Measurements from ENCODE around the gene RHEBL1. TPM values are rescaled to one million over a fixed set of nuclear protein-coding genes. Genes with fewer than 3 reads are reported as not detected.

Gene RHEBL1
- polyA plus RNA-seq, 3 donors, result 0.17 to 0.96 (median 0.50) TPM

DNA sequence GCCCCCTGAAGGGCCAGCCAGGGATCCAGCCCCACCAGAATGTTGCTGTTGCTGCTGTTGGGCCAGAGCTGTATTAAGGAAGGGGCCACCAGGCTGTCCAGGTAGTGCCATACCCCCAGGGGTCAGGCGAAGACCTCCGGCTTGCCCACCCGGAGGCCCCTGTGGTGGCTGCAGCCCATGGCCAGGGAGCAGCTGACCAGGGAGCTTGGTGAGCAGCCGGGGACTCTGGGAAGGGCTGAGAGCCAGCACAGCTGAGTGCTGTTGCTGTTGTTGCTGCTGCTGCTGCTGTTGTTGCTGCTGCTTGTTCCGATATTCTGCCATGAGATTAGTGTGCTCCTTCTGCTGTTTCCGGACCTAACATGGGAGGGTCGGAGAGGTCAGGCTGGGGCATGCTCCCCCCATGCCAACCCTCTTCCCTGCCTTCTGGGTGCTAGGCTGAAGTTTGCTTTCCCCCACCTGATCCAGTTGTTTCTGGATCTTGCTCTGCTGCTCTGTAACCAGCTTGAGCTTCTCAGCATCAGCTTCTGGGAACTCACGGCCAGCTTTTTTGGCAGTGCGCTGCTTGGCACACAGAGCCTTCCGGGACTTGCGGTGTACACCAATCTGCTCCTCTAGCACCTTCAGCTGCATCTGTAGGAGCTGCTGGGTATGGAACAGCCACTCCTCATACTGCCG lies 36.0 kb downstream of the RHEBL1 start:
- H3K4me1 ChIP-seq (ENCODE audit: control insufficient read depth in 1 of 2, insufficient read depth in 2 of 2, low read length in 2 of 2), result no peaks in the 10 kb centered on the region
- peaks cover 11% of the 10 kb centered on the region for H3K79me2 ChIP-seq (ENCODE audit: insufficient read depth, low read length)
- no peak overlapping the region for H2AFZ ChIP-seq (ENCODE audit: insufficient read depth, low read depth, low read length, poor library complexity, severe bottlenecking)
- no peak overlapping the region for H3K27ac ChIP-seq (ENCODE audit: low read depth in 1 of 2, low read length in 2 of 2)
- peaks cover 99% of the 10 kb centered on the region for H4K20me1 ChIP-seq (ENCODE audit: insufficient read depth, low read length)
- WGBS (ENCODE audit: insufficient coverage), result 98% methylated on average over 11 of the region's 12 CpGs
- Mint-ChIP-seq H3K9me3 (no peaks in the 10 kb centered on the region), H3K4me3 (no peak overlapping the region), H3K27me3 (ENCODE audit: low read depth in 3 of 3) (peaks cover 0 to 1% (median 0%) of the 10 kb centered on the region in 3 donors), H3K4me1 (peaks cover 5% of the 10 kb centered on the region), H3K27ac (peak overlapping the region in 1 of 7 donors; percentile 58), H3K36me3 (peaks cover 78 to 100% of the 10 kb centered on the region in 2 donors)
- intact Hi-C loops (cut with micrococcal nuclease), result no loop called here
- peaks cover 88 to 99% of the 10 kb centered on the region in 2 donors for H3K36me3 ChIP-seq (replicated peaks in 1 of 2; ENCODE audit: control insufficient read depth in 1 of 2, insufficient read depth in 2 of 2, low read length in 2 of 2)
- no peak overlapping the region for H3K4me2 ChIP-seq (replicated peaks; ENCODE audit: extremely low read depth, low read length, poor library complexity, severe bottlenecking)
- TF ChIP-seq, protein P1, sequence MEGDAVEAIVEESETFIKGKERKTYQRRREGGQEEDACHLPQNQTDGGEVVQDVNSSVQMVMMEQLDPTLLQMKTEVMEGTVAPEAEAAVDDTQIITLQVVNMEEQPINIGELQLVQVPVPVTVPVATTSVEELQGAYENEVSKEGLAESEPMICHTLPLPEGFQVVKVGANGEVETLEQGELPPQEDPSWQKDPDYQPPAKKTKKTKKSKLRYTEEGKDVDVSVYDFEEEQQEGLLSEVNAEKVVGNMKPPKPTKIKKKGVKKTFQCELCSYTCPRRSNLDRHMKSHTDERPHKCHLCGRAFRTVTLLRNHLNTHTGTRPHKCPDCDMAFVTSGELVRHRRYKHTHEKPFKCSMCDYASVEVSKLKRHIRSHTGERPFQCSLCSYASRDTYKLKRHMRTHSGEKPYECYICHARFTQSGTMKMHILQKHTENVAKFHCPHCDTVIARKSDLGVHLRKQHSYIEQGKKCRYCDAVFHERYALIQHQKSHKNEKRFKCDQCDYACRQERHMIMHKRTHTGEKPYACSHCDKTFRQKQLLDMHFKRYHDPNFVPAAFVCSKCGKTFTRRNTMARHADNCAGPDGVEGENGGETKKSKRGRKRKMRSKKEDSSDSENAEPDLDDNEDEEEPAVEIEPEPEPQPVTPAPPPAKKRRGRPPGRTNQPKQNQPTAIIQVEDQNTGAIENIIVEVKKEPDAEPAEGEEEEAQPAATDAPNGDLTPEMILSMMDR (IDR thresholded peaks at IDR 0.05), result no peak
- no peak overlapping the region for H3K4me3 ChIP-seq (replicated peaks in 1 of 3; ENCODE audit: low read depth in 2 of 3, low read length in 3 of 3)
- H3K27me3 ChIP-seq (ENCODE audit: control insufficient read depth in 2 of 2, insufficient read depth in 2 of 2, low read length in 2 of 2), result no peaks in the 10 kb centered on the region
- H3K9ac ChIP-seq (ENCODE audit: insufficient read depth, low read length, poor library complexity, severe bottlenecking), result no peak overlapping the region
- H3K9me3 ChIP-seq (replicated peaks in 1 of 2; ENCODE audit: control insufficient read depth in 1 of 2, insufficient read depth in 1 of 2, low read length in 2 of 2), result no peaks in the 10 kb centered on the region
- no peak for DNase-seq

DNA sequence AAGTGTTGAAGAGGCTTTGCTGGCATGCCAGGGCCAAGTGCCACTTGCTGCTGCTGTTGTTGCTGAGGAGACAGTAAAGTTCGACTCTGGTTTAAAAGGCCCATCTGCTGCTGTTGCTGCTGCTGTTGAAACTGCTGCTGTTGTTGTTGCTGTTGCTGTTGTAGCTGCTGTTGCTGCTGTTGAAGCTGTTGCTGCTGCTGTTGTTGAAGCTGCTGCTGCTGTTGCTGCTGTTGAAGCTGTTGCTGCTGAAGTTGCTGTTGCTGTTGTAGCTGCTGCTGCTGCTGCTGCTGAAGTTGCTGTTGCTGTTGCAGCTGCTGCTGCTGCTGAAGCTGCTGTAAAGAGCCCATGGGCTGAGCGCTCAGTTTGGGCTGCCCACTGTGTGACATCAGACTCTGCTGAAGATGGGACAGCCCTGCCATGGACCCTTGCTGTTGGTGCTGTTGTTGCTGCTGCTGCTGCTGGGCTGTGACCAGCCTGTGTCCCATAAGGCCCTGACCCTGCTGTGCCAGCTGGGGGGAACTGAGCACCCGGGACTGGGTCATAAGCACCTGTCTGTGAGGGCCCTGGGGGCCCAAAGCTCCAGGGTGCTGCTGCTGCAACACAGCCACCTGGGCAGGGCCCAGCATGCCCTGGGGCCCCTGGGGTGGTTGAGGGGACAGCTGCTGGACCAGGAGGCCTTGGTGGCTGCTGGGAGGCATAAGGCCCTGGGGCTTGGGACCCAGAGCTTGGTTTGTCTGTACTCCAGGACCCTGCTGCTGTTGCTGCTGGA lies 36.9 kb downstream of the RHEBL1 start:
- Mint-ChIP-seq H3K27ac (peak overlapping the region in 1 of 7 donors; percentile 58), H3K36me3 (peaks cover 78 to 100% of the 10 kb centered on the region in 2 donors), H3K4me1 (peaks cover 13% of the 10 kb centered on the region), H3K4me3 (no peak overlapping the region), H3K27me3 (ENCODE audit: low read depth in 3 of 3) (peaks cover 0 to 1% (median 0%) of the 10 kb centered on the region in 3 donors), H3K9me3 (no peaks in the 10 kb centered on the region)
- Histone ChIP-seq H2AFZ (ENCODE audit: insufficient read depth, low read depth, low read length, poor library complexity, severe bottlenecking) (no peak overlapping the region), H3K9ac (ENCODE audit: insufficient read depth, low read length, poor library complexity, severe bottlenecking) (no peak overlapping the region), H3K4me2 (replicated peaks; ENCODE audit: extremely low read depth, low read length, poor library complexity, severe bottlenecking) (no peak overlapping the region), H4K20me1 (ENCODE audit: insufficient read depth, low read length) (peaks cover 99% of the 10 kb centered on the region), H3K27me3 (ENCODE audit: control insufficient read depth in 2 of 2, insufficient read depth in 2 of 2, low read length in 2 of 2) (no peaks in the 10 kb centered on the region), H3K36me3 (replicated peaks in 1 of 2; ENCODE audit: control insufficient read depth in 1 of 2, insufficient read depth in 2 of 2, low read length in 2 of 2) (peaks cover 88 to 99% of the 10 kb centered on the region in 2 donors), H3K27ac (ENCODE audit: low read depth in 1 of 2, low read length in 2 of 2) (peak overlapping the region in 1 of 2 donors; percentile 8), H3K4me3 (replicated peaks in 1 of 3; ENCODE audit: low read depth in 2 of 3, low read length in 3 of 3) (no peak overlapping the region), H3K79me2 (ENCODE audit: insufficient read depth, low read length) (peaks cover 10% of the 10 kb centered on the region), H3K4me1 (ENCODE audit: control insufficient read depth in 1 of 2, insufficient read depth in 2 of 2, low read length in 2 of 2) (no peaks in the 10 kb centered on the region), H3K9me3 (replicated peaks in 1 of 2; ENCODE audit: control insufficient read depth in 1 of 2, insufficient read depth in 1 of 2, low read length in 2 of 2) (no peaks in the 10 kb centered on the region)
- 100% methylated on average over 3 of the region's 3 CpGs for WGBS (ENCODE audit: insufficient coverage)
- TF ChIP-seq, protein P1 (IDR thresholded peaks at IDR 0.05), result no peak
- no peak for DNase-seq
- intact Hi-C loops (cut with micrococcal nuclease), result no loop called here
